KMS-11 (cell line): Measurements from ENCODE around the gene RAD51B.
A peak's percentile ranks its signal among the peaks of the same experiment; 100 is the strongest.

Source experiments
- H2AFZ ChIP-seq: fragments of 200-600 bp; sonication (generic); 2 replicates; pipeline ENCODE4 v1.6.1; 2016; ENCODE audit warnings: antibody characterized with exemption, mixed run types, low read depth
- H3K27ac ChIP-seq: fragments of 200-600 bp; sonication (generic); 2 replicates; pipeline ENCODE4 v1.6.1; 2016; ENCODE audit warnings: mild to moderate bottlenecking, mixed run types
- H3K27me3 ChIP-seq: fragments of 200-600 bp; sonication (generic); 2 replicates; pipeline ENCODE4 v1.6.1; 2017; ENCODE audit warnings: mild to moderate bottlenecking, low read depth, mixed run types, moderate library complexity; ENCODE audit not compliant: insufficient read depth
- H3K36me3 ChIP-seq: fragments of 200-600 bp; sonication (generic); 2 replicates; pipeline ENCODE4 v1.6.1; 2017; ENCODE audit warnings: mild to moderate bottlenecking, mixed run types; ENCODE audit not compliant: insufficient read depth
- H3K4me1 ChIP-seq: fragments of 200-600 bp; sonication (generic); 2 replicates; pipeline ENCODE4 v1.6.1; 2016; ENCODE audit warnings: mild to moderate bottlenecking, low read depth, mixed run types; ENCODE audit not compliant: poor library complexity, severe bottlenecking
- H3K4me2 ChIP-seq: fragments of 200-600 bp; sonication (generic); 2 replicates; pipeline ENCODE4 v1.7.0; 2016; ENCODE audit warnings: mild to moderate bottlenecking, mixed run types
- H3K4me3 ChIP-seq: fragments of 200-600 bp; sonication (generic); IDR thresholded peaks from 2 replicates; pipeline ENCODE4 v1.6.1; 2017; ENCODE audit warnings: low read depth, low read length, mixed read lengths; ENCODE audit not compliant: insufficient read depth
- H3K79me2 ChIP-seq: fragments of 200-600 bp; sonication (generic); 2 replicates; pipeline ENCODE4 v1.6.1; 2016; ENCODE audit warnings: low read depth, mixed run types; ENCODE audit not compliant: insufficient read depth
- H3K9ac ChIP-seq: fragments of 200-600 bp; sonication (generic); 2 replicates; pipeline ENCODE4 v1.6.1; 2016; ENCODE audit warnings: mild to moderate bottlenecking, mixed run types
- H4K20me1 ChIP-seq: fragments of 200-600 bp; sonication (generic); 2 replicates; pipeline ENCODE4 v1.6.1; 2016; ENCODE audit warnings: mild to moderate bottlenecking, mixed run types; ENCODE audit not compliant: insufficient read depth
- TF ChIP-seq, protein P1 (sequence below): fragments of 200-600 bp; sonication (generic); conservative IDR thresholded peaks from 2 replicates; pipeline ENCODE4 v1.6.1; 2017; ENCODE audit warnings: low read depth, mild to moderate bottlenecking, antibody characterized with exemption, low read length, moderate library complexity, mixed read lengths

Gene RAD51B

DNA sequence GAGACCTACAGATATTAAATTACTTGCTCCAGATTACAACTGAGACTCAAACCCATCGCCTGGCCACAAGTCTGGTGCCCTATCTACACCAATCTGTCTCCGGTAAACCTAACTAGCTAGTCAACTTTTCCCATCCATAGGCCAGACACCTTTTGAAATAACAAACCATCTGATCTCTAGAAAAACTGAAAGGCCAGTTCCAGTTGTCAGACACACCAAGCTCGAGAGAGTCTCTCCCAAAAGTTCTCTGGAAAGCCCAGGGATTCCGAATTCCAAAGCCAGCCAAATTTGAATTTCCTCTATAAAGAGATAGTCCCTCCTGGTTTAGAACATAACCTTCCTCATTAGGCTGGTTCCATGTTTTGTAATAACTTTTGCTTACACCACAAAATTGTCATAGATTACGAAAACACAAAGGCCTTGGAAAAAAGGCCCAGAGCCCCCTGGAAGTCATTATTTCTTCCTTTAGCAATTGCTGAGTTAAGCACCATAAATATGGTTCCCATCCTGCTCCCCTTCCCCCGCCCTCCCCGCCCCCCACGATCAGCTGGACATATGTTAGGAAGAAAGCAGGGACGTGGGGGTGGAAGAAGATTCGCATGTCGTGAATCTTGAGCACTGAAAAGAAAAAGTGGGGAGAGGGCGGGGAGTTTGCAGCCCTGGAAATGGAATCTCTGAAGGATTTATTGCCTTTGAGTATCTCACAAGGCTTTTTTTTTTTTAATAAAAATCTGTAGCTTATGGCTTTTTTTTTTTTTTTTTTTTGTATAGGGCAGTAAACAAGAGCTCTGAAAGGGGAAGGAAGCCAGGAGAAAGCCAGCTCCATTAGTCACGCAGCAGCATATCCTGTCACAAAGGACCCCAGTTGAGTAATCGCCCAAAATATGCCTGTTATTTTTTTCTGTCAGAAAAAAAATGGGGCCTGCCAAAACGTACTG, 862.9 kb downstream of the RAD51B start:
- TF ChIP-seq, protein P1, sequence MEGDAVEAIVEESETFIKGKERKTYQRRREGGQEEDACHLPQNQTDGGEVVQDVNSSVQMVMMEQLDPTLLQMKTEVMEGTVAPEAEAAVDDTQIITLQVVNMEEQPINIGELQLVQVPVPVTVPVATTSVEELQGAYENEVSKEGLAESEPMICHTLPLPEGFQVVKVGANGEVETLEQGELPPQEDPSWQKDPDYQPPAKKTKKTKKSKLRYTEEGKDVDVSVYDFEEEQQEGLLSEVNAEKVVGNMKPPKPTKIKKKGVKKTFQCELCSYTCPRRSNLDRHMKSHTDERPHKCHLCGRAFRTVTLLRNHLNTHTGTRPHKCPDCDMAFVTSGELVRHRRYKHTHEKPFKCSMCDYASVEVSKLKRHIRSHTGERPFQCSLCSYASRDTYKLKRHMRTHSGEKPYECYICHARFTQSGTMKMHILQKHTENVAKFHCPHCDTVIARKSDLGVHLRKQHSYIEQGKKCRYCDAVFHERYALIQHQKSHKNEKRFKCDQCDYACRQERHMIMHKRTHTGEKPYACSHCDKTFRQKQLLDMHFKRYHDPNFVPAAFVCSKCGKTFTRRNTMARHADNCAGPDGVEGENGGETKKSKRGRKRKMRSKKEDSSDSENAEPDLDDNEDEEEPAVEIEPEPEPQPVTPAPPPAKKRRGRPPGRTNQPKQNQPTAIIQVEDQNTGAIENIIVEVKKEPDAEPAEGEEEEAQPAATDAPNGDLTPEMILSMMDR, result no peak
- no peaks in the 10 kb centered on the region for H3K36me3 ChIP-seq
- no peak overlapping the region for H3K4me3 ChIP-seq
- no peaks in the 10 kb centered on the region for H4K20me1 ChIP-seq
- H2AFZ ChIP-seq, result no peak overlapping the region
- no peak overlapping the region for H3K27ac ChIP-seq
- no peak overlapping the region for H3K4me2 ChIP-seq
- peaks cover 14% of the 10 kb centered on the region for H3K4me1 ChIP-seq
- no peaks in the 10 kb centered on the region for H3K79me2 ChIP-seq
- no peaks in the 10 kb centered on the region for H3K27me3 ChIP-seq
- no peak overlapping the region for H3K9ac ChIP-seq

GRCh38 chr14:68683326-68683725, 863.7 kb downstream of the RAD51B start:
- Histone ChIP-seq H2AFZ (no peak overlapping the region), H3K27ac (no peak overlapping the region), H3K27me3 (no peaks in the 10 kb centered on the region), H3K79me2 (no peaks in the 10 kb centered on the region), H3K4me3 (no peak overlapping the region), H3K9ac (no peak overlapping the region), H3K36me3 (no peaks in the 10 kb centered on the region), H3K4me1 (peaks cover 14% of the 10 kb centered on the region), H3K4me2 (no peak overlapping the region), H4K20me1 (no peaks in the 10 kb centered on the region)
- TF ChIP-seq, protein P1, result no peak

DNA sequence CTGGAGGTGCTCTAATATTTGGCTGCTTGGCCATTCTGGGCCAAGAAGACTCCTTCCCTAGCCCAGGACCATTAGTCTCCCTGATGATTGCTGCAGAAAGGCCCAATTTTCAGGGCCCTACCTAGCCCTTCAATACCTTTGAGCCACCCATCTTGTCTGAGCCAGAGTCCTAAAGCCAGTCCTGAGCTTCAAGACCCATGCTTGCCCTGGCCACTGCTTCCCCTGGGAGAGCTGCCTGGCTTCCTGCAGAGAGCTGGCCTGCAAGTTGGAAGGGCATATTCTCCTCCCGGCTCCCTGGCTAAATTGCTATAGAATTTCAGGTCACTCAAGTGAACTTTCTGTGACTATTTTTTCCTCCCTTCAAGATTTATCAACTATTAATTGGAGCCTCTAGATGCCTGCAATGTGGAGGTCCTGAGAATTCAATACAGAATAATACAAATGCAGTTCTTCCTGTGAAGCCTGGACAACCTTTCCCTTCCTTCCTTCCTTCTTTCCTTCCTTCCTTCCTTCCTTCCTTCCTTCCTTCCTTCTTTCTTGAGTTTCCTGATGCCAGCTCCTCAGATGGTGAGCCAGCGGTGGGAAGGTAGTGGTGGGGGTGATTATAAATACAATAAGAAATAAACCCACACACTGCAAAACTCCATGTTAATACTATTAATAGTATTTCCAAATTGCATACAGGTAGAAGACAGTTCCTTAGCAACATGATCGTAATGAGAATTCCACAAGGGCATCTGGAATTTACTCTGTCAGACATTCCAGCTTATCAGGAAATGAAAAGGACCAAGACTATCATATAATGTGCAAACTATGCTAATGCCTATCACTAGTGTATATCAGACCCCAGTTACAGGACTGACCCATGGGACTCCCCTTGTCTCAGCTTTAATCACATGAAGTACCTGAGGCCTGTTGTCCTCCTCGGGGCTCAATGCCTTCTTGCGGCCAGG, 865.2 kb downstream of the RAD51B start:
- Histone ChIP-seq H3K4me3 (no peak overlapping the region), H4K20me1 (no peaks in the 10 kb centered on the region), H2AFZ (no peak overlapping the region), H3K79me2 (no peaks in the 10 kb centered on the region), H3K36me3 (no peaks in the 10 kb centered on the region), H3K27me3 (no peaks in the 10 kb centered on the region), H3K4me1 (peaks cover 14% of the 10 kb centered on the region), H3K9ac (no peak overlapping the region), H3K27ac (peak overlapping the region; percentile 42; the same call in 1 of the 2 replicates), H3K4me2 (no peak overlapping the region)
- TF ChIP-seq, protein P1, result no peak

DNA sequence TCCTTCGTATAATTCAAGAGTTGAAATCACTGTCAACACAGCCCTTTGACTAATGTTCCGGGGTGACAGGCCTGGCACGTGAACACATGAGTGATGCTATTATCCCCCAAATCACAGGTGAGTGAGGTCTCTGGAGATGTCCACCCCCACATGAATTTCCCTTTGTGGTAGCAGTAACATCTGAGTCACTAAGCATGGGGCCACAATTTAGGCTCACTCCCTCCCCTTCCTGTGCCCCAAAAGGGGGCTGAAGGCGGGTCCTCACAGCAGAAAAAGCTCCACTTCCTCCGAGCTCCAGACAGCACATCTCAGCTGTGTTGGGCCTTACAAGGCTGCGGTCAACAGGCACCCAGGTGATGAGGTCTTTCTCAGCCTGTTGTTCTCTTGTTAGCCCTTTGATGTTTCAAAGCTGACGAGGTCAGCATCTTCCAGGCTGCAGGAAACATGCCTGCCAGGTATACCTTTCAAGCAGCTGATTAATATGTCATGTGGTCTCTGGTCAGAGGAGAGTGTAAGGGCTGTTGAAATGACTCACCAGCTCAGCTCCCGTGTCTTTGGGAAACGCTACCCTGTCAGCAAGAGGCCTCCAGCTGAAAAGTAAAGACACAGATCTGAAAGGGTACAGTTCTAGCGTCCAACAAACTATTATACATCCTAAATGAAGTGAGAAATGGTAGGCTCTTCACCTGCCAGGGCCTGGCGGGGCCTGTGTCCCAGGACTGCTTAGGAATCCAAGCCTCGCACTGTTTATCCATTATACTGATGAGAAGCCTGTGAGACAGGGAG, 866.0 kb downstream of the RAD51B start:
- Histone ChIP-seq H3K4me1 (peaks cover 14% of the 10 kb centered on the region), H3K9ac (no peak overlapping the region), H3K36me3 (no peaks in the 10 kb centered on the region), H3K27me3 (no peaks in the 10 kb centered on the region), H3K4me2 (no peak overlapping the region), H3K4me3 (no peak overlapping the region), H2AFZ (no peak overlapping the region), H4K20me1 (no peaks in the 10 kb centered on the region), H3K27ac (peak overlapping the region; percentile 42), H3K79me2 (no peaks in the 10 kb centered on the region)
- TF ChIP-seq, protein P1, result no peak
